AG09309 (cell line): Measurements from ENCODE around the gene CPNE4.

ENCODE experiments used
- DNase-seq: peaks from one replicate; pipeline ENCODE4 v3.0.0-alpha.2; 2010; ENCODE audit warnings: low read depth
- H3K4me3 ChIP-seq: 2 replicates; pipeline ENCODE4 v1.5.1; 2011; ENCODE audit warnings: mild to moderate bottlenecking, low read depth, low read length, moderate library complexity; ENCODE audit not compliant: control insufficient read depth
- TF ChIP-seq, protein P1 (sequence below): IDR thresholded peaks from 2 replicates; pipeline ENCODE4 v1.5.1; 2011; ENCODE audit warnings: mild to moderate bottlenecking, low read depth, low read length, inconsistent platforms; ENCODE audit not compliant: insufficient read depth, control insufficient read depth; ENCODE audit errors: missing control alignments

CPNE4 gene

DNA sequence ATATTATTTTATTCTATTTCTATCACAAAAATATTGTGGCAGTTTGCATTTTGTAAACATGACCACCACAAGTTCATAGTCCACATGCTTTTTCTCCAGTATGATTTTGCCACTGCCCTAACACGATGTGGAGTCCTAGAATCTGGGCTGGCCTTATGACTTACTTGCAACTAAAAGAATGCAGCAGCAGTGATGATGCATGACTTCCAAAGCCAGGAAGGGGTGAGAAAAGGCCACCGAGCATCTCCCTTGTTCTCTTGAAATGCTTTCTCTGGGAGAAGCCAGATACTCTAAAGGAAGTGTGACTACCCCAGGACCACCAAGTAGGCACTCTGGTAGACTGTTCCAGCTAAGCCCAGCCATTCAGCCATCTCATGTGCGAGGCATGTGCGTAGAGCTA lies 340.4 kb downstream of the CPNE4 start:
- DNase-seq = no peak
- H3K4me3 ChIP-seq = no peak overlapping the region
- TF ChIP-seq, protein P1, sequence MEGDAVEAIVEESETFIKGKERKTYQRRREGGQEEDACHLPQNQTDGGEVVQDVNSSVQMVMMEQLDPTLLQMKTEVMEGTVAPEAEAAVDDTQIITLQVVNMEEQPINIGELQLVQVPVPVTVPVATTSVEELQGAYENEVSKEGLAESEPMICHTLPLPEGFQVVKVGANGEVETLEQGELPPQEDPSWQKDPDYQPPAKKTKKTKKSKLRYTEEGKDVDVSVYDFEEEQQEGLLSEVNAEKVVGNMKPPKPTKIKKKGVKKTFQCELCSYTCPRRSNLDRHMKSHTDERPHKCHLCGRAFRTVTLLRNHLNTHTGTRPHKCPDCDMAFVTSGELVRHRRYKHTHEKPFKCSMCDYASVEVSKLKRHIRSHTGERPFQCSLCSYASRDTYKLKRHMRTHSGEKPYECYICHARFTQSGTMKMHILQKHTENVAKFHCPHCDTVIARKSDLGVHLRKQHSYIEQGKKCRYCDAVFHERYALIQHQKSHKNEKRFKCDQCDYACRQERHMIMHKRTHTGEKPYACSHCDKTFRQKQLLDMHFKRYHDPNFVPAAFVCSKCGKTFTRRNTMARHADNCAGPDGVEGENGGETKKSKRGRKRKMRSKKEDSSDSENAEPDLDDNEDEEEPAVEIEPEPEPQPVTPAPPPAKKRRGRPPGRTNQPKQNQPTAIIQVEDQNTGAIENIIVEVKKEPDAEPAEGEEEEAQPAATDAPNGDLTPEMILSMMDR = no peak

DNA sequence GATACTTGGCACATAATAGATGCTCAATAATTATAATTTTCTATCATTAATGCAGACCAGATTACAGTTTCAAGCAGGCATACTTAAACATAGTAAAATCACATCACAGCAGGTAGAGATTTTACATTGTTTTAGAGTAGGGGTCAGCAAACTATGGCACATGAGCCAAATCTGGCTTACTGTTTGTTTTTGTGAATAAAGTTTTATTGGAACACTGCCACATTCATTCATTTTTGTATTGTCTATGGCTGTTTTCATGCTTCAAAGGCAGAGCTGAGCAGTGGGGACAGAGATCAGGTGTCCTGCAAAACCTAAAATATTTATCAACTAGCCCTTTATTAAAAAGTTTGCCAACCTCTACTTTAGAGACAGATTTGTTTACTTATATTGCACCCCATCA lies 342.5 kb downstream of the CPNE4 start:
- TF ChIP-seq, protein P1 = no peak
- H3K4me3 ChIP-seq = no peak overlapping the region

DNA sequence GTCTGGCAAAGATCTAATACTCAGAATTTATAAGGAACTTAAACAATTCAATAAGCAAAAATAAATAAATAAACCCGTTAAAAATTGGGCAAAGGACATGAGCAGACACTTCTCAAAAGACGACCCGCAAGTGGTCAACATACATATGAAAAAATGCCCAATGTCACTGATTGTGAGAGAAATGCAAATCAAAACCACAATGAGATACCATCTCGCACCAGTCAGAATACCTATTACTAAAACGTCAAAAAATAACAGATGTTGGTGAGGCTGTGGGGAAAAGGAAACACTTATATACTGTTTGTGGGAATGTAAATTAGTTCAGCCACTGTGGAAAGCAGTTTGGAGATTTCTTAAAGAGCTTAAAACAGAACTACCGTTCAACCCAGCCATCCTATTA lies 344.0 kb downstream of the CPNE4 start:
- no peak overlapping the region for H3K4me3 ChIP-seq
- TF ChIP-seq, protein P1 = no peak
- no peak for DNase-seq

More for the DNA sequence above, 342.5 kb downstream of the CPNE4 start:
- DNase-seq = no peak

DNA sequence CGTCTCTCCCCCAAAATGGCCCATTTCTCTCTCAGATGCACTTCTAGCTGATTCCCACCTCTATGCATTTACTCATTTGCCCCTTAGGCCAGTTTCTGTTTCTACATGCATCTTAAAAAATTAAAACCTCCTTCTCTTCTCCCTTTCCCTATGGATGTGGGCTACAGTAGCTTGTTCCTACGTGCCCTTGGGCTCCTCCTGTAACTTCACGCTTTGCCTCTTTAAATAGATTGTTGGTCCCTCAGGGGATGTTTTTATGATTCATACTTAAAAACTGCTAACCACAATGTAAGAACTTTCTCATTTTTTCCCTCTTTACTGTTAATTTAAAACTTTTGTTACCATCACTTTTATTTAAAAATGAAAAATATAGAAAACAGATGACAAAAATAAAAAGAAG lies 346.4 kb downstream of the CPNE4 start:
- H3K4me3 ChIP-seq = no peak overlapping the region
- peak; percentile 32 for DNase-seq
- TF ChIP-seq, protein P1 = no peak

DNA sequence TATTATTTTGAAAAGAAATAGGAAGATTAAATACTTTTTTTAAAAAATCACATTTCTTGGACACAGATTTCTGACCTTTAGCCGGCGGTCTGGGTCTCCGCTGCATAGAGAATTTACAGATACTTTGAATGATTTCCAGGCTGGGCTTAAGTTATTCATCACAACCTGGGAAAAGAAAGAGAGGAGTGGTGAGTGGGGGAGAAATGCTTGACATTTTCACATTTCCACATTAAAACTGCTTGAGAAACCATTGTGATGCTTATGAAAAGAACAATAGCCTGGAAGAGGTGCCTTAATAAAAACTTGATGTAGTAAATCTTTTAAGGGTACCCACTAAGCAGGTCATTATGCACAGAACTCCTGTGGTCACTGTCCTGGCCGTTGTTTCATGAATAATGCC lies 365.2 kb downstream of the CPNE4 start:
- DNase-seq = no peak
- H3K4me3 ChIP-seq = no peak overlapping the region
- TF ChIP-seq, protein P1 = no peak

DNA sequence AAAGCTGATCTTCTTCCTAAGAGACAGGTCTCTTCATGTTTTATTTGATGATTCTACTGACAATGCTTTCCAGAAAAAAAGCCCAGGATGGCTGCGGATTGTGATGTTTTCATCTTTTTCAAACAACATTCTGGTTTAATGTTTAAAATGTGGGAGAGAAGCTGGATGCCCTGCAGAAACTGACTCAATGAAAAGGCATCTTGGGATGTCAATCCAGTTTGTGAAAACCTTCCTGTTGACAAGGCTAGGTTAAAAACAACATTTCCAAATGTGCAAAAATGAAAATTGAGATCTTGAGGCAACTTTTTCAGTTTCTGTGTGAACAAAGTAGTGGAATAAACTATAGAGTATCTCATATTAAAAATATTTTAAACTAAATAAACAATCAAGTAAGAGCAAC lies 376.0 kb downstream of the CPNE4 start:
- no peak for DNase-seq
- no peak overlapping the region for H3K4me3 ChIP-seq
- TF ChIP-seq, protein P1 = no peak

DNA sequence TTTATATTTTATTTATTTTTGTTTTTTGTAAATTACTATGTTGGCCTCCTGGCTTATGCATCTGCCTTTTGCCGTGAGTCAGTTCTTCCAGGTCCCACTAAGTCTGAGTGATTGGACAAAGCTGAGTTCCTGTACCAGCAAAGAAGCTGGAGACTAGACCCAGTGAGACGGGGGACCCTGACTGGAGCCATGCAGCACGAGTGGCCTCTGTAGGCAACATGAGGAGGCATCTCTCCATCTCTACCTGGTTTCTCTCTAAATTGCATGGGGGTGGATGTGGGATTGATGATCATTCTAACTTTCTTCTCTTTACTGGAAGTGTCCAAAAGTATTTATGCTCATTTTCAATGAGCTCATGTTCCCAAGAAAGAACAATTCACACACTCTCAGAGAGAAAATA lies 376.7 kb downstream of the CPNE4 start:
- TF ChIP-seq, protein P1 = no peak
- DNase-seq = no peak
- H3K4me3 ChIP-seq = no peak overlapping the region
